Measurements from ENCODE around the gene CHRND. TPM values are rescaled to one million over a fixed set of nuclear protein-coding genes. Genes with fewer than 3 reads are reported as not detected.

Gene CHRND
- total and polyA plus RNA-seq, 2 of the 13 experiments (the other 11 are each of a cell fraction or from before 2014, with no cell fraction given), result 0.18 TPM; not detected in 1

GRCh38 chr2:232543928-232544631, 18.1 kb downstream of the CHRND start (continued):
- TF ChIP-seq ZBTB4 (CRISPR knock-in tag; IDR thresholded peaks at IDR 0.05; ENCODE audit: borderline replicate concordance), result no peak
- TF ChIP-seq ZNF10 (CRISPR knock-in tag; IDR thresholded peaks at IDR 0.05; ENCODE audit: borderline replicate concordance, low read depth), result no peak
- no peak for TF ChIP-seq STAT5B (CRISPR knock-in tag; IDR thresholded peaks at IDR 0.05)
- 0 out of 4 replicates have a peak, but pooled peaks of 1 of the 2 experiments have one; percentile 4 for TF ChIP-seq POLR2A (IDR thresholded peaks at IDR 0.05; ENCODE audit: insufficient read depth in 1 of 2, low read depth in 2 of 2, low read length in 2 of 2)
- no peak for TF ChIP-seq ZBTB10 (CRISPR knock-in tag; IDR thresholded peaks at IDR 0.05; ENCODE audit: borderline replicate concordance)
- TF ChIP-seq ZBTB38 (CRISPR knock-in tag; IDR thresholded peaks at IDR 0.05), result 0 out of 2 replicates have a peak, but pooled peaks have one; percentile 20
- TF ChIP-seq NR3C1 (CRISPR knock-in tag; IDR thresholded peaks at IDR 0.05), result no peak
- TF ChIP-seq IKZF5 (CRISPR knock-in tag; IDR thresholded peaks at IDR 0.05), result no peak
- TF ChIP-seq RXRA (CRISPR knock-in tag; IDR thresholded peaks at IDR 0.05), result no peak
